Panc1 (cell line): ENCODE measurements around the gene DTX2.
"Not testable (repeated sequence)": the region's sequence is repeated elsewhere in the genome, so short reads cannot be mapped to it uniquely, and the experiment has no call there.

Experiments
- CTCF ChIP-seq: fragments of 450-650 bp; IDR thresholded peaks from 2 replicates; pipeline ENCODE4 v1.5.1; 2017; ENCODE audit warnings: mild to moderate bottlenecking
- POLR2AphosphoS5 ChIP-seq: IDR thresholded peaks from 2 replicates; pipeline ENCODE4 v1.6.1; 2012; ENCODE audit warnings: mild to moderate bottlenecking, low read depth, low read length, moderate library complexity
- REST ChIP-seq, 2 experiments: IDR thresholded peaks; 2 replicates each; pipeline ENCODE4 v1.6.1; 2011 to 2012; ENCODE audit warnings: low read depth in 2 of 2, control low read depth in 1 of 2, low read length in 1 of 2, mild to moderate bottlenecking in 1 of 2, moderate library complexity in 1 of 2; ENCODE audit not compliant: insufficient read depth in 1 of 2
- TCF7L2 ChIP-seq: IDR thresholded peaks from 2 replicates; pipeline ENCODE4 v1.6.1; 2011; ENCODE audit warnings: mild to moderate bottlenecking, low read depth, low read length, inconsistent platforms

- TF ChIP-seq POLR2AphosphoS5; CTCF; REST (IDR thresholded peaks at IDR 0.05; ENCODE audit: insufficient read depth in 1 of 2, low read depth in 2 of 2, low read length in 1 of 2); TCF7L2: not testable (repeated sequence)
Measured at GRCh38 chr7:76440404-76440803, 21.1 kb upstream of the DTX2 start.
